OCI-M2 (cell line): ENCODE results near the gene MISP.

Source experiments
- DNase-seq: peaks from one replicate; lab custom pipeline; 2025; ENCODE audit not compliant: unreplicated experiment; lab: John Stamatoyannopoulos, UW

Gene MISP

DNA sequence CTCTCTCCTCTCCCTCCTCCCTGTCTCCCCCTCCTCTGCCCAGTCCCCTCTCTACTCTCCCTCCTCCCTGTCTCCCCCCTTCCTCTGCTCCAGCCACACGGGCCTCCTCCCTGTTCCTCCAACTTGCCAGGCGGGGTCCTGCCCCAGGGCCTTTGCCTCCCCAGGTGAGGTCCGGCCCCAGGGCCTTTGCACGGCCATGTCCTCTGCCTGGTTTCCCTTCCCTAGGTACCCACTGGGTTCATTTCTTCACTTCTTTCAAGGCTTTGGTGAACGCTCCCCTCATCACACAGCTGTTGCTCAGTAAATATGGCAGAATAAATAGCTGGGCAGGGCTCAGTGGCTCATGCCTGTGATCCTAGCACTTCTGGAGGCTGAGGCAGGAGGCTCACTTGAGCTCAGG is 21.2 kb downstream of the MISP start:
- no peak for DNase-seq

DNA sequence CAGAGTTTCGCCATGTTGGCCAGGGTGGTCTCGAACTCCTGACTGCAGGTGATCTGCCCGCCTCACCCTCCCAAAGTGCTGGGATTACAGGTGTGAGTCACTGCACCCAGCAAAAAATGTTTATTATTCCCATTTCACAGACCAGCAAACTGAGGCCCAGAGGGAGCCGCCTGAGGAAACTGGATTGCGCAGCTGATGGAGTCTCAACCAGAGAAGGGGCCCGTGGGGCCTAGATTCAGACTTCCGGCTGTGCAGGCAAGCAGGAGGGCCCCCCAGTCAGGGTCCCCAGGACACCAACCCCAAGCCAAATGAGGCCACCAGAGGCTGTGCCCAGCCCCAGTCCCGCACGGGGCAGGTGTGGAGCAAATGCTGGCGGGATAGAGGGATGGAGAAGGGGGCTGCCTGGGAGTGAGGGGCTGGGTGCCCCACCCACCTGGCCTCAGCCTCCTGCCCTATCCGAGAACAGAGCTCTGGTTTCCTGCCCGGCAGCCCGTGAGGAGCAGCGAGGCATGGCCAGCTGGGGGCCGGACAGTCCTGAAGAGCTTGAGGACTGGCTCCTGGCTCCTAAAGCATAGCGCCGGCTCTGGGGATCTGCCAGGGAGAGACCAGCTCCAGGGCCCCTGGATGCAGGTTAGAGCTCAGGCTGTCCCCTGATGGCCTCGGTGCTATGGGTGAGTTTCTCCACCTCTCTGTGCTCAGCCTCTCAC is 22.0 kb downstream of the MISP start:
- no peak for DNase-seq

DNA sequence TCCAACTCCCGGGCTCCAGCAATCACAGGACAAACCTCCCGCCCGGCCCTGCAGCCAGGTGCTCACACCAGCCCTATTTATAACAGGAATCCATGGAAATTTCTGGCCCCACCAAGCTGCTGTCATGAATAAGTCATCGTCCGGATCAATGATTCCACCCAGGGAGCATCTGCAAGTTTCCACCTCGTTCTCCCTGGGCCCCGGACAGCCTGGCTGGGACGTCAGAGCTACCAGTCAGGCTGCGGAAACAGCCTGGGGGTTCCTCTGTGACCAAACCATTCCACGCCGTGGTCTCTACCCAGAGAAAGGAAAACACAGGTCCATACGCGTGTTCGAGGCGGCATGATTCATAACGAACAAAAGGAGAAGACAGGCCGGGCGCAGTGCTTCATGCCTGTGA is 25.6 kb downstream of the MISP start:
- no peak for DNase-seq

DNA sequence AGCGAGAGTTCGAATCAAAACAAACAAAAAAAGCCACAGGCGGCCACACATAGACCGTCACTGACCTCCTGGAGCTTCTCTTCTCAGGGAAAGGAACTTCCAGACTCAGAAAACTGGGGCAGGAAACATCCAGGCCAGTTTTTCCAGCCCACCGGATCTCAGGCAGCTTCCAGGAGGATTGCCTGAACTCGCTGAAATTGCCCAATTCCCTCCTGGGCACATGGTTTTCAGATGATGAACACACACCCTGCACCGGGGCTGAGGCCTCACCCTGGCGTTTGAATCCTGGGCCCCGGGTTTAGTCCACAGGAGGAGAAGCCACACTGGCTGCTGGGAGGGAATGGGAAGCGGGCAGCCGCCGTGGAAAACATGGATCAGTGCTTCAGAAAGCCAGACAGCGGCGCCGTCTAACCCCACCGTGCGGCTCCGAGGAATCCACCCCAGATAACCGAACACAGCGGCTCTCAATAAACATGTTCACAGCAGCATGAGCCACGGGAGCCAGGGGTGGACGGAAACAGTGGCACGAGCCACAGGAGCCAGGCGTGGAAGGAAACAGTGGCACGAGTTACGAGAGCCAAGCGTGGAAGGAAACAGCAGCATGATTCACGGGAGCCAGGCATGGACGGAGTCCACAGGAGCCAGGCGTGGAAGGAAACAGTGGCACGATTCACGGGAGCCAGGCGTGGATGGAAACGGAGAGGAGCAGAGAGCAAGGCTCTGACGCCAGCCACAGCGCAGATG is 28.2 kb downstream of the MISP start:
- no peak for DNase-seq

DNA sequence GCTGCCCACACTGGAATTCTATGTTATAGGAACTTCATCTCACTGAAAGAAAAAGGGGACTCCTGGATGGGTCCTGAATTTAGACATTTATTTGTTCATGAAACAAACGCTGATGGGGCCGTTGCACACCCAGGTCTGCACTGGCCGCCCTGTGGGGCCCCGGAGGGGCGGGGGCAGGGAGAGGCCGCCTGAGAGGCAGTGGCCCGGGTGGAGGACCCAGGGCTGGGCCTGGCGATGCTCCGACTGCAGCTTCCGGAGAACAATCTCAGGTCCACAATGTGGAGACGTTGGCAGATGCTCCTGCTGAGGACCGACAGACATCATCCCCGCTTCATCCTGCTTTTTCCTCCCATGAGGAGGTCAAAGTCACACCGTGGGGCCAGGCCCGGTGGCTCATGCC is 30.0 kb downstream of the MISP start:
- no peak for DNase-seq

DNA sequence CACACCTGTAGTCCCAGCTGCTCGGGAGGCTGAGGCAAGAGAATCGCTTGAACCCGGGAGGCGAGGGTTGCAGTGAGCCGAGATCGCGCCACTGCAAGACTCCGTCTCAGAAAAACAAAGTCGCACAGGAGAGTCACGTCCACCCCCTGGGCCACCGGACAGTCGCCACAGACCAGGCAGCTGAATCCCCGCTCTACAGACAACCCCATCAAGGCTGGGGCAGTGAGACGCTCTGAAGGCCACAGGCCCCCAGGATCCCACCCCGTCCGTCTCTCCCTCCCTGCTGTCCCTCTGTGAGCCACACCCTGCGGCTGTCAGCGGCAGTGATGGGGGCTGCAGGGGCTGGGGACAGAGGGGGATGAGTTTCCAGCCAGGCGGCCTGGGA is 30.9 kb downstream of the MISP start:
- DNase-seq, result no peak

DNA sequence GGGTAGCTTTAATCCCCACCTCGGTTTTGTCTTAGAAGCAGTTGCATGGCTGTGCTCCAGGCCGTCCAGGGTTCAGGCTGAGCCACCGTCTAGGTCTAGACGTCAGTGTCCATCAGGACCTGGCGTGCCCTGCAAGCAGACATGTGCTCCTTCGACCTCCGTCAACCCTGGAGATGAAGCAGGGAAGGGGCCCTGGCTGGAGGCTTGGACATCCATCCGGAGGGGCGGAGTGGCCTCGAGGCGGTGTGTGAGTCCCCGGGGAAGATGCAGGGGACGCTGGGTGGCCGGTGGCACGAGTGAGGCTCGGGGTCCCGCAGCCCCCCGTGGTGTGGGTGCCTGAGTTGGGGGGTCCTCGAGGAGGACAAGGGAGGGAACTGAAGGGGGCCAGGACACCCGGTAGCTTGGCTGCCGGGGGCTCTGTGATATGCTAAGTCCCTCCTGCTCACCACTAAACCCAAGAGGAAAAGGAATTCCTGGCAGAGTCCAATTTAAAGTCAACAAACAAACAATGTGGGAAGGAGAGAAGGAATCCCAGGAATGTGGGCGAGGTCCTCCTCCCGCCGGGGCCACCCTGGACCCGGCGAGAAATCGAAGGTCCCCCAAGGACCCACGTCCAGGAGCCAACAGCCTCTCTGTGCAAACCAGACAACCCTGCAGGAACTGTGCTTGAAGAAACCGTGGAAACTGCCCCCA is 31.4 kb downstream of the MISP start:
- no peak for DNase-seq

DNA sequence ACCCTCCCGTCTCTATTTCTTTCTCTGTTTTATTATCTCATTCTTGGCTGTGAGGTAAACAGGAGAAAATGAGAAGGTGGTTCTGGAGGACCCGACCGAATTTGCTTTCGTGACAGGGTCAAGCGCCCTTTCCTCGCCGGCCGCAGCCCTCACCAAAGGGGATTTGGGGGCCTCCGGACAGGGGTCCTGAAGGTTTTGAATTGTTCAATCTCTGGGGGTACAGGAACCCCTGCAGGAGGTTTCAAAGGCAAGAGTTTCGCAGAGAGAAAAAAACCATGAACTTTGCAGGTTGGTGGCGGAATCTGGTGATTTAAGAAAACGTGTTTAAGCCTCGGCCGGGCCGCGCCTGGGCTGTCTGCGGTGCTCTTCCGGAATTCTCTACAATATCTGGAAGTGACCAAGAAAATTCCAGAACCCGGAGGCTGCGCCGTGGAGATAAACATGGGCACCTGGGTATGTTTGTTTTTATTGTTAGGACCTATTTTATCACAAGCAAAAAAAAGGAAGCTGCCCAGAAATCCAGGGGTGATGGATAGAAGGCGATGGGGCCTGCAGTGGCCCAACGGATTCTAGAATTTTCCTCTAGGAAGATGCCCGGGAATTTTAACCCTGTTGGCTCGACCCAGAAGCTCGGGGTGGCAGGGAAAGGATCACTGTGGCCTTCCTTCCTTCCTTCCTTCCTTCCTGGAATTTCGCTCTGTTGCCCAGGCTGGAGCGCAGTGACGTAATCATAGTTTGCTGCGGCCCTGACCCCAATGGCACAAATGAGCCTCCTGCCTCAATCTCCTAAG is 32.2 kb downstream of the MISP start:
- no peak for DNase-seq

DNA sequence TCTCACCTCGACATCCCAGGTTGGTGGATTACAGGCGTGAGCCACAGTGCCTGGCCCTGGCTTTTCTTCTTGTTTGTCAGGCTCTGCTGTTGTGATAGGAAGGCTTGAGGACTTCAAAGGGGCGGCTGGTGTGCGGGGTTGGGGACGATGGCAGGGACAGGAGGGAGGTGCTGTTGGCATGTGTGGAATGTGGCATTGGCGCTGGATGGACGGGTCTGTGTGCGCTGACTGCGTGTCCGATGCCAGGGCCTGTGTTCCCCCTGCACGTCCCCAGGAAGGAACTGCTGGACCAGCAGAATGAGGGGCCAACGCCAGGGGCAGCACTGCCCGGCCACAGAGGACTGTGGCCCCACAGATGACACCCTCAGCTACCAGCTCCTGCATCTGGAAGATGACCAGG is 33.6 kb downstream of the MISP start:
- no peak for DNase-seq

DNA sequence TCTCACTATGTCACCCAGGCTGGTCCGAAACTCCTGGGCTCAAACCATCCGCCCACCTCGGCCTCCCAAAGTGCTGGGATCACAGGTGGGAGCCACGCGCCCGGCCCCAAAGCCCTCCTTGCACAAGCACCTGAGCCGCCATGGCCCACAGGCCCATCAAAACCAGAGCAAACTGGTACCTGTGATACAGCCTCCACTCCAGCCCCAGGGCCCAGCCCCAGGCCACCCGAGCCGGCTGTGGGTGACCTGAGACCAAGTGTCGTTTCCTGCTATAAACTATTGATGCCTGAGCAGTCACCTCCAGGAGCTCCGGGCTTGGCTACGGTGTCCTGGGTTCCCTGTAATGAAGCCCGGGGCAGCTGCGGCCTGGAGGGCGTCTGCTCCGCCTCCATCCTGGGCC is 36.6 kb downstream of the MISP start:
- no peak for DNase-seq

DNA sequence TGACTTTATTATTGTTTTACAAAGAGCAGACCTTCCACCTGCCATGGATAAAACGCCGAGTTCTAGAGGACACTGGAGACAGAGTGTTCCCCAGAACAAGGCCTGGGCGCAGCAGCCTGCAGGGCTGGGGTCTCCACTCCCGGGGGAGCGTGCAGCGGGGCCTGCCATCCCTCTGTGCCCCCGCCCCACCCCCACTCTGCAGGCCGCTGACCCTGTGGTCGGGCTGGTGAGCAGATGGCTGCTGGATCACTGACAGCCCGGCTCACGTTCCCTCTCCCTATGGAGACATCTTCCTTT is 37.7 kb downstream of the MISP start:
- DNase-seq, result no peak

DNA sequence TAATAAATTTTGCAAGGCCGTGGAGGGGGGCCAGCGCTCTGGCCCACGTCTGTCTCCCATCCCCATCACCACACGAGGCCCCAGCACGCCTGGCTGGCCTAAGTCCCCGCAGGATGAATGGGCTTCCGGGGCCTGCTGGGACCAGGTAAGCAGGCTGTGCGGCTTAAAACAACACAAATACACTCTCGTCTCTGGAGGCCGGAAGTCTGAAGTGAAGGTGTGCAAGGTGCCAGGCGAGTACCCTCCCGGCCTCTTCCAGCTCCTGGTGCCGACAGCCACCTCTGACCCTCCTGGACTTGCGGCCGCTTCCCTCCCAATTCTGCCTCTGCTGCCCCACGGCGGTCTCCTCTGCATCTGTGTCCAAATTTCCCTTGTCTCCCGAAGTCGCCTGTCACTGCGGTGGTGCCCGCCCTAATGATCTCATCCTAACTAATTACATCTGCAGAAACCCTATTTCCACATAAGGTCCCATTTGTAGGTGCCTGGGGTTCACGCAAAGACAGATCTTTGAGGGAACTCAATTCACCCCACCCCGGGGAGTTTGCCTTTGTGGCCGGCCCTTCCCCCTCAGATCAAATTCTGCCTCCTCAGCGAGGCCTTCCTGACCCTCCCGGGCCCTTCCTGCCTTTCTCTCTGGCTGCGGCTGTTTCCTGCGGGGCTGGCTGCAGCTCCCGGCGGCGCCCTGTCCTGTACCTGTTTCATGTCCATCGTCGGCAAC is 38.2 kb downstream of the MISP start:
- DNase-seq, result no peak

DNA sequence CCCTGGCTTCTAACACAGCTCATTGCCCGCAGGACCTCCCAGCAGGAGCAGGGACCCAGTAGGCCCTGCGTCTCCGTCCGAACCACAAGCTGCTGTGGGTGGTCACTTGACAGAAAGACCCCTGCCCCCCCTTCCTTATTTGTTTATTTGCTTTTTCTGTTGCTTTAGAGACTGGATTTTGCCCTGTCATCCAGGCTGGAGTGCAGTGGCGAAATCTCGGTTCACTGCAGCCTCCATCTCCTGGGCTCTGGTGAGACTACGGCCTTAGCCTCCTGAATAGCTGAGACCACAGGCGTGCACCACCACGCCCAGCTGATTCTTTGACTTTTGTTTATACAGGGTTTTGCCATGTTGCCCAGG is 38.8 kb downstream of the MISP start:
- no peak for DNase-seq

DNA sequence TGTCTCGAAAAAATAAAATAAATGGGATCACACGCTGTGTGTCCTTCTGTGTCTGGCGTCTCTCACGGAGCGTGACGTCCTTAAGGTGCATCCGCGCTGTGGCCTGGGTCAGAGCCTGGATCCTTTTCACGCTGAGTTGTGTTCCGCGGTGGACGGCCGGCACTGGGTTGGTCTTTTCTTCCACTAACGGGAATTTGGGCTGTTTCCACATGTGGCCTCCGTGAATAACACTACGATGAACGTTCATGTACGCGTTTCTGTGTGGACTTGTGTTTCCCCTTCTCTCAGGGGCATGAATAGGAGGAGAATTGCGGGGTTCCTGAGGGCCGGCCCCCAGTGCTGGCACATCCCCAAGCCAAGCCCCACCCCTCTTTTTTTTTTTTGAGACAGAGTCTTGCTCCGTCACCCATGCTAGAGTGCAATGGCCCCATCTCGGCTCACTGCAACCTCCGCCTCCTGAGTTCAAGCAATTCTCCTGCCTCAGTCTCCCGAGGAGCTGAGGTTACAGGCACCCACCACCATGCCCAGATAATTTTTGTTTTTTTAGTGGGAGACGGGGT is 40.2 kb downstream of the MISP start:
- DNase-seq, result no peak

DNA sequence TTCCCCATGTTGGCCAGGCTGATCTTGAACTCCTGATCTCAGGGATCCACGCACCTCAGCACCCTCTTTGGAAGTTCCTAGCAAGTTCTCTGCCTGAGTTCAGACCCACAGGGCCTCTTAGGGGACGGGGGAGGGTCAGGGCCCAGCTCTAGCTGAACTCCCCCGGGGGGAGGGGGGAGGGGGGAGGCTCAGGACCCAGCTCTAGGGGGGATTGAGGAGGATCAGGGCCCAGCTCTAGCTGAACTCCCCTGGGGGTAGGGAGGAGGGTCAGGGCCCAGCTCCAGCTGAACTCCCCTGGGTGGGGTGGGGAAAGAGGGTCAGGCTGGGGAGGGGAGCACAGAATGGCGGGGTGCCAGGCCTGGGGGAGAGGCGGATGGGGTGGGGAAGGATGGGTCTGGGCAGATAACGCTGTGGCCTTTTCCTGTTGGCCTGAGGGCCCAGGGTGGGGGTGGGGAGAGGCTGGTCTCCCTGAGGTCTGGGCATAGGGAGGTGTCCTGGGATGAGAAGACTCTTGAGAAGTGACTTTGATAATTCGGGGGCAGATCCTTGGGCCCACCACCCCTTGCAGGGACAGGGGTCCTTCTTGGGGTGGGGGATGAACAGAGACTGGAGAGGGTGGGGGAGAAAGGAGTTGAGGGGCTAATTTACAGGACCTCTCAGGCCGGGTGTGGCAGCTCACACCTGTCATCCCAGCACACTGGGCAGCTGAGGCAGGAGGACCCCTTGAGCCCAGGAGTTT is 40.8 kb downstream of the MISP start:
- peak; percentile 36 for DNase-seq

DNA sequence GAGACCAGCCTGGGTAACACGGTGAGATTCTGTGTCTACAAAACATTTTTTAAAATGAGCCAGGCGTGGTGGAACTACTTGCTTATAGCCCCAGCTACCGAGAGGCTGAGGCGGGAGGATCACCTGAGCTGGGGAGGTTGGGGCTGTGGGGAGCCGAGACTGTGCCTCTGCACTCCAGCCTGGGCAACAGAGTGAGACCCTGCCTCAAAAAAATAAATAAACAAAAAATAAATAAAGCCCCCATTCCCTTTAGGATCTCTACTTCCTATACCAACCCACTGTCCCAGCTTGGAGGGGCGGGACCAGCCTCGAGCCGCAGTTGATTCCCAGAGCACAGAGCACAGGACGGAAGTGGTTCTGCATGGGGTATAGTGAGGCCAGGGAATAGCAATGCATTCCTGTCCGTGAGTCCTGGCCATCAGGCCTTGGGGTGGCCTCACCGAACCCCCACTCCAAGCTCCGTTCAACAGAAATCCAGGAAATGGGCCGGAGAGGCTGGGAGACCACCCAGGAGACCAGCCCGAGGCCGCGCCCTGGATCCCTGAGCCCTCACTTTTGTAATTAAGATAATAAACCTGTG is 41.5 kb downstream of the MISP start:
- no peak for DNase-seq

DNA sequence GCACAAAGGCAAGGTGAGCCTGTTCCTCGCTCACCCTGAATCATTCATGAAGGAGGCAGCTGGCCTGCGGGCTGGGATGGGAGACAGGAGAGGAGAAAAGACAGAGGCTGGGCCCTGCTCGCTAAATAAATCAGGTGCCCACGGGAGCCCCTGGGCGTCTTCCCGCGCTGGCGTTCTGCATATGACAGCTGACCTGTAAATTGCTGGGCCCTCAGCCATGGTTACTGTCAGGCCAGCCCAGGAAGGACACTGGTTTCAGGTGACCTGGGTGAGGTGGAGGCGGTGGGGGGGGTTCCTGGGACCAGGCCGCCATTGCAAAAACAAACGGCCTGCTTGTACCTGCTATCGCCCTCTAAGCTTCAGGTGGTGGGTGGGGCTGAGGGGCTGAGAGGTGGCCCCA is 42.9 kb downstream of the MISP start:
- no peak for DNase-seq

DNA sequence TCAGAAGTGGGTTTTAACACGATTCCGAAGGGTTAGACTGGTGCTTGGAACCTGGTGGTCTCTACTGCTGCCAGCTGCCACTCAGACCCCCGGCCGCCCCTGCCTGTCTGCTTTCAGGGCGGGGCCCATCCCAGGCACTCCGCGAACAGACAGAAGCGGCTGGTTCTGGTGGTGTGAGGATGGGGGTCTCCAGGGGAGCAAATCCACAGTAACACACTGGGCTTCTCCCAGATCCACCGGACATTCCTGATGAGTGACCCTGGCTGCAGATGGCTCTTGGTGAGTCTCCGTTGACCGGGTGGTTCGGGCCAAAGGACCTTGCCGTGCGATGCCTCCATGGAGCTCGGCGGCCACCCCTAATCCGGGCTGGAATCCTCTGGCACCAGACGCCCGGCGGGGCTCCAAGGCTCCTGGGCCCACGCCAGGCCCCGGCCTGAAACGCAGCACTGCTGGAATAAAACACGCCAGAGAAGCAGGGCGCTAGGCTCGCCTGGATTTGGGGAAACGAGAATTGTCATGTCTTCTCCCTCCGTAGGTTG is 44.2 kb downstream of the MISP start:
- DNase-seq, result no peak
